ENCODE data around the gene ARSG. TPM values are rescaled to one million over a fixed set of nuclear protein-coding genes. Genes with fewer than 3 reads are reported as not detected.

ARSG gene
- total RNA-seq, 2 donors from 2014 or later = 0.24 to 0.79 TPM

GRCh38 chr17:68468788-68469187 is 177.5 kb downstream of the ARSG start:
- intact Hi-C loops (cut with DNase I) = loop anchor here (10.0 kb wide), 1 partner anchor 286 kb away; no protein-coding TSS in a partner anchor
- H3K27me3 ChIP-seq = no peaks in the 10 kb centered on the region

More at GRCh38 chr17:68468788-68469187, 177.5 kb downstream of the ARSG start:
- TF ChIP-seq, protein P1, sequence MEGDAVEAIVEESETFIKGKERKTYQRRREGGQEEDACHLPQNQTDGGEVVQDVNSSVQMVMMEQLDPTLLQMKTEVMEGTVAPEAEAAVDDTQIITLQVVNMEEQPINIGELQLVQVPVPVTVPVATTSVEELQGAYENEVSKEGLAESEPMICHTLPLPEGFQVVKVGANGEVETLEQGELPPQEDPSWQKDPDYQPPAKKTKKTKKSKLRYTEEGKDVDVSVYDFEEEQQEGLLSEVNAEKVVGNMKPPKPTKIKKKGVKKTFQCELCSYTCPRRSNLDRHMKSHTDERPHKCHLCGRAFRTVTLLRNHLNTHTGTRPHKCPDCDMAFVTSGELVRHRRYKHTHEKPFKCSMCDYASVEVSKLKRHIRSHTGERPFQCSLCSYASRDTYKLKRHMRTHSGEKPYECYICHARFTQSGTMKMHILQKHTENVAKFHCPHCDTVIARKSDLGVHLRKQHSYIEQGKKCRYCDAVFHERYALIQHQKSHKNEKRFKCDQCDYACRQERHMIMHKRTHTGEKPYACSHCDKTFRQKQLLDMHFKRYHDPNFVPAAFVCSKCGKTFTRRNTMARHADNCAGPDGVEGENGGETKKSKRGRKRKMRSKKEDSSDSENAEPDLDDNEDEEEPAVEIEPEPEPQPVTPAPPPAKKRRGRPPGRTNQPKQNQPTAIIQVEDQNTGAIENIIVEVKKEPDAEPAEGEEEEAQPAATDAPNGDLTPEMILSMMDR (IDR thresholded peaks at IDR 0.05) = no peak
- Histone ChIP-seq H3K4me1 (no peaks in the 10 kb centered on the region), H3K27ac (no peak overlapping the region), H3K36me3 (no peaks in the 10 kb centered on the region), H3K9me3 (no peaks in the 10 kb centered on the region), H3K9ac (ENCODE audit: low read depth in 2 of 2, low read length in 2 of 2) (no peak overlapping the region), H3K4me3 (no peak overlapping the region)
- no peak for DNase-seq

Small RNA genes lying within 50 kb of the gene (microRNA-seq; reads per million reads assigned to microRNA genes)
- gene MIR635 = not detected

Other genes starting within 250 kb of the ARSG start
- 10 to 100 TPM; 31.5 to 44.1 TPM for gene AMZ2, start 43.5 kb upstream of the ARSG start, total RNA-seq
- under 1 TPM; 0.15 to 0.19 TPM for gene SLC16A6, start 368 bp upstream of the ARSG start, total RNA-seq
- gene WIPI1, start 166.0 kb downstream of the ARSG start, total RNA-seq = 10 to 100 TPM; 77.1 to 79.1 TPM
- gene PRKAR1A, start 220.9 kb downstream of the ARSG start, total RNA-seq = 100 to 1,000 TPM; 133 to 168 TPM

All from colonic mucosa (tissue), 4 donors.